Tongue (tissue), 2 donors: ENCODE data around the gene ZDHHC4. TPM values are rescaled to one million over a fixed set of nuclear protein-coding genes. Genes with fewer than 3 reads are reported as not detected.
"Not testable (repeated sequence)": the region's sequence is repeated elsewhere in the genome, so short reads cannot be mapped to it uniquely, and the experiment has no call there.

ENCODE experiments used
- DNase-seq: peaks from one replicate; pipeline ENCODE4 v3.0.0-alpha.2; 2015
- total RNA-seq: library from RNA; depleted of rRNA; stranded (reverse); fragments of >200 nt; gene quantifications from one replicate; pipeline ENCODE4 v1.2.3, GENCODE V29; 2014

ZDHHC4 gene
- total RNA-seq, 1 donor from 2014 or later = 52.1 TPM

- DNase-seq = no peak
Measured at GRCh38 chr7:6607651-6608051, 30.4 kb downstream of the ZDHHC4 start.

GRCh38 chr7:6608081-6608480, 30.8 kb downstream of the ZDHHC4 start:
- no peak for DNase-seq

- DNase-seq = no peak
Measured at GRCh38 chr7:6608794-6609193, 31.5 kb downstream of the ZDHHC4 start.

GRCh38 chr7:6612819-6613218, 35.6 kb downstream of the ZDHHC4 start:
- no peak for DNase-seq

GRCh38 chr7:6613706-6614105, 36.5 kb downstream of the ZDHHC4 start:
- DNase-seq = no peak

- DNase-seq = peak; percentile 43
Measured at GRCh38 chr7:6614953-6615722, 37.9 kb downstream of the ZDHHC4 start, which contains the start of gene ZNF853. TSS of gene ZNF853 (plus strand) at chr7:6615610. CDS start at chr7:6616175, 565 bp downstream.

GRCh38 chr7:6615723-6616555, 38.7 kb downstream of the ZDHHC4 start:
- peak; percentile 50 for DNase-seq

- DNase-seq = no peak
Measured at GRCh38 chr7:6616854-6617643, 39.8 kb downstream of the ZDHHC4 start.

- no peak for DNase-seq
Measured at GRCh38 chr7:6618621-6619020, 41.4 kb downstream of the ZDHHC4 start.

- no peak for DNase-seq
Measured at GRCh38 chr7:6619961-6620360, 42.7 kb downstream of the ZDHHC4 start.

- DNase-seq = no peak
Measured at GRCh38 chr7:6621195-6622133, 44.2 kb downstream of the ZDHHC4 start.

- DNase-seq = no peak
Measured at GRCh38 chr7:6622134-6622710, 45.0 kb downstream of the ZDHHC4 start.

- no peak for DNase-seq
Measured at GRCh38 chr7:6623589-6624245, 46.5 kb downstream of the ZDHHC4 start.

GRCh38 chr7:6624246-6624611, 47.0 kb downstream of the ZDHHC4 start:
- DNase-seq = no peak

- DNase-seq = peak; percentile 19
Measured at GRCh38 chr7:6628045-6628444, 50.8 kb downstream of the ZDHHC4 start.

- DNase-seq = no peak
Measured at GRCh38 chr7:6630007-6630849, 53.0 kb downstream of the ZDHHC4 start.

GRCh38 chr7:6631605-6632004, 54.4 kb downstream of the ZDHHC4 start:
- DNase-seq = no peak

- no peak for DNase-seq
Measured at GRCh38 chr7:6634021-6634420, 56.8 kb downstream of the ZDHHC4 start.

- DNase-seq = not testable (repeated sequence)
Measured at GRCh38 chr7:6634971-6635370, 57.7 kb downstream of the ZDHHC4 start.
